GDM1 (cell line): ENCODE results near the gene CAGE1.

Source experiments
- DNase-seq: peaks from one replicate; lab custom pipeline; 2025; lab: John Stamatoyannopoulos, UW

Gene CAGE1

DNA sequence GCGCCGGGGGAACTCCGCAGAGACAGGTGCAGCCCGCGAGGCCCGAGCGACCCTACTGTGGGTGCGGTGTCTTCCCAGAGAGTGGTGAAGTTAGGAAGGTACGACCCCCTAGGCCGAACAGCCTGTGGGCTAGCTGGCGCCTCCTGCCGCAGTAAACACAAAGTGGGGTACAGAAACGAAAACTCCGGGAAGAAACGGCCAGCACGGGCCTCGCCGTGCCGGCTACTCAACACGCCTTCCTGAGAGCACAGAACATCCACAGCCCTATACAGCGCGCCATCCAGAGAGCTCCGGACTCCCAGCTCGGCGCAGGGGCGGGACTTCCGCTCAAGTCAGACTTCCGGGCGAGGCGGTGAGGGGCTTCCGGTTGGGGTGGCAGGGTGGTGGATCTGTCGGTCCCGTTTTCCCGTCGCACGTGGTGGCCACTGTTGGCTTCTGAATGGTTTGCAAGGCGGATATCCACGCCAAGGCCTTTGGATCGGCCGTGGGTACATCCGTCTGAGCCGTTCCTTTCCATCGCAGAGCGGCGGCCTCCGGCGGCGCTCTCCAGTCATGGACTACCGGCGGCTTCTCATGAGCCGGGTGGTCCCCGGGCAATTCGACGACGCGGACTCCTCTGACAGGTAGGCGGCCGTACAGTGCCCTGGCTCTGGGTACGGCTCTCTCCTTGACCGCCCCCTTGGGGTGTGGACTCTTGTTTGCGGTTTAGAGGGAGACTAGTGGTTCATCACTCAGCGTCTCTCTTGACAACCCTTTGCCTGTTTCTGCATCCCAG lies at the start of gene CAGE1, which contains the start of gene RIOK1:
TSS of gene CAGE1 (minus strand) at position 292 of the 775 bp plus-strand sequence. CDS start 2,569 bp downstream, outside the sequence.
TSS of gene RIOK1 (plus strand) at position 358 of the 775 bp plus-strand sequence. CDS start at position 553, 195 bp downstream.
- peak; percentile 93 for DNase-seq

DNA sequence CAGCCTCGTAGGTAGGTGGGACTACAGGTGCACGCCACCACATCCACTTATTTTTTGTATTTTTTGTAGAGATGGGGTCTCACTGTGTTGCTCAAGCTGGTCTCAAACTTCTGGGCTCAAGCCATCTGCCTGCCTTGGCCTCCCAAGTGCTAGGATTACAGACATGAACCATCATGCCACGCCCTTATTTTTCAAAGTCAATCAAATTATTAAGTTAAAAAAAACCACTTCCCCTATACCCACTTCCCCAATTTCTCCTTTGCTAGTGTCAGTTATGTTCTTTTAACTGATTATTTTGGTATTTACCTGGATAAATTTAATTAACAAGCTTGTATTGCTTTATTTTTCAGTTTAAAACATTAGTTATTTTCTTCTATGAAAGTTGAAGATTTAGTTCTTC lies 49.7 kb upstream of the CAGE1 start:
- no peak for DNase-seq

DNA sequence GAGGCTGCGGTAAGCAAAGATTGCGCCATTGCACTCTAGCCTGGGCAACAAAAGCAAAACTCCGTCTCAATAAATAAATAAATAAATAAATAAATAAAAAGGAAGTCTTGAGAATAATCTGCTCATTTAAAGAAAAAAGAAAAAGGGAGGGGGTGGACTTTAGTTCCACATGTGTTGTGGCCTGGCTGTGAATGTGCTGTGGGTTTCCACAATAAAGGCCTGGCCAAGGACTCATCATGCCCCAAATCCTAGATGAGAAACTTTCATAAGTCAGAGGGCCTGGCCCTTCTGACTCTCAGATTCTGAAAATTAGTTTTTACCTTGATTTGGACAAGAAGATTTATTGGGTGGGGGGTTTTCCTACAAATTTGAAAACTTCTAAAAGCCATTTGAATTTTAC lies 48.5 kb upstream of the CAGE1 start:
- no peak for DNase-seq

DNA sequence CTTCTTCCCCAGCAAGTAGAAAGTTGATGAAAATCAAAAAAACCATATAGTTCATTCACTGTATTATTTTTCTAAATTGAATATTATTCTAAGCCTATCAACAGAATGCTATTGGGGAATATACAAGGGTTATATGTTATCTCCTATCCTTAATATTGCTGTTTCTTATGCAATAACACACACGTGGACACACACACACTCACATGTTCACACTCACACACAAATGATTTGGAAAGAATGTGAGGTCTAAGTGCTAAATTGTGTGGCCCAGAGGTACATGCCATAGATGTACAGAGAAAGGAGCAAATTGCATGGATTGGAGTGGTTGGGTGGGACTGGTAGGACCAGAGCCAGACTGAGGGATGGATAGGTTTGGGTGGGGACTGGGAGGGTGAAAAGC lies 45.1 kb upstream of the CAGE1 start:
- no peak for DNase-seq

DNA sequence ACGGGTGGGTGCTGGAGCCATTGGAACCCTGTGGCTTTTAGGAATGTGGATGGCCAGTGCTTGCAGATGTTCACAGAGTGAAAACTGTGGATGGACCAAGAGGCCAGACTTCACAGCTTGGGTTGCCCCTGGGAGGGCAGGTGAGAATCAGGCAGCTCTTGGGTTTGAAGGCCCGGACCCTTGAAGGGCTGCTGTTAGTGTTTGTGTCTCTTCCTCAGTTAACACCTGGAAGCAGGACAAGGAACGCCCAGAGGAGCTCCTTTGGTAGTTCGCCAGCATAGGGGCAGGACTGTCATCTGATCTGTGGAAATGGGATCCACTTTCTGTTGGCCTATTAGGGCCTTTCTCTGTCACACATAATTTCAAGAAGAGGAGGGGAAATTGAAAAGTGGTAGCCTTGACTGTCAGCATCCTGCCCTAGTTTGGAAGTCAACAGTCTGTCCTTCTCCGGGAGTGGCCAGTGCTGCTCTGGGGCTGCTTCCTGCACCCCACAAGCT lies 43.6 kb upstream of the CAGE1 start:
- DNase-seq, result no peak

DNA sequence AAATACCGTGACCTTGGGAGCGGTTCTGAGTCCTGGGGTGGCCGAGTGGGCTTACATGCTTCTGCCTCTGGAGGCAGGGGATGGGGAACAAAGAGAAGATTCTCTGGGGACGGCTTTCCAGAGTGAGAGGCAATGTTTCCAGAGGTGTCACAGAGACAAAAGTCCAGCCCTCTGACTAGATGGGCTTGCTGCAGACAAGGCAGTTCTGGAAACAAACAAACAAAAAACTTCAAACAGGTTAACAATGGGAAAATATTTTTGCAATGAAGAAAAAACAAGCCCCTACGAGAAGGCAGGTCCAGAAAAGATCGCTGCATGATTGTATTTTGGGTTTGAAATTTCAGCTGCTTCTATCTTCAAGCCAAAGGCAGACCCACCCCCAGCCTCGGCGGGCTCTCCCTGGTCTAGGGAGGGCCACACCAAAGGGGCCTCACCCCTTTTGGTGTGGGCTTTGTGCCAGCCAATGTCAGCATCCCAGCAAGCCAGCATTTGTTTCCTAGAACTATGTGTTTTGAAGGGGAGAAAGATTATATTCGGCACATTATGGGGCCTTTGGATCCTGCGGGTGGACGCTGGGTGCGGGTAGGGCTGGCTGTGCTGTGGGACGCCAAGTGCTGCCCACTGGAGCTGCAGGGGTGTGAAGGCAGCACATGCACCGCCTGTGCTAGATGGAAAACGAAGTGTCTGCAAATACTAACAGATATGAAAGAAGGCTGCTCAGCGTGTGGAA lies 43.0 kb upstream of the CAGE1 start:
- no peak for DNase-seq

DNA sequence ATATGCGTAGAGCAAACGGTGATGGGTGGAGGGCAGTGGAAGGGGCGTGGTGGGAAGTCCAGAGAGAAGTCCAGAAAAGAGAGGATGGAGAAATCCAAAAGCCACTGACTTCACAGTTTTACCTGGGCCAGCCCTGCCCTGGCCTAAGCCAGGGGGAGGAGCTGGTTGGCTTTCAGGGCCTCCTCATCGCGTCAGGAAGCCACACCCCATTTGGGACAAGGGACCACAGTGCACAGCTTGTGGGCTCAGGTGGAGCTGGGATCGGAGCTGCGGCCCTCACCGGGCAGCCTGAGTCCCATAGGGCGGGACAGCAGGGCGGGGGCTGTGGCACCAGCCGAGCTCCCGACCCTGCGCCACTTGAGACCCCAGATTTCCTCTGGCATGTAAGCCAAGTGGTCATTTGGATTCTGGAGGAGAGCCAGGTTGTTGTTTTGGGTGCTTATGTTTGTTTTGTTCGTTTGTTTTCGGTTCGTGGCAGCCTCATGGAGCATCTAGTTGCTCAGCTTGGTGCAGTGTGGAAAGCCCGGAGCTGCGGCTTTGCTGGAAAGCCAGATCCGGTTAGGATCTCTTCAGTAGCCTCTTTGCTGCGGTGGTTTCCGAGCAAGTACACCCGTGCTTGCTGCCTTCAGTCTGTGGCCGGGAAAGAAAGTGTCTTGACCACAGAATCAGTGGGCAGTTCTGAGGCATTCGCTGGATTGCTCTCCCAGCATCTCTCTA lies 42.3 kb upstream of the CAGE1 start:
- DNase-seq, result no peak

DNA sequence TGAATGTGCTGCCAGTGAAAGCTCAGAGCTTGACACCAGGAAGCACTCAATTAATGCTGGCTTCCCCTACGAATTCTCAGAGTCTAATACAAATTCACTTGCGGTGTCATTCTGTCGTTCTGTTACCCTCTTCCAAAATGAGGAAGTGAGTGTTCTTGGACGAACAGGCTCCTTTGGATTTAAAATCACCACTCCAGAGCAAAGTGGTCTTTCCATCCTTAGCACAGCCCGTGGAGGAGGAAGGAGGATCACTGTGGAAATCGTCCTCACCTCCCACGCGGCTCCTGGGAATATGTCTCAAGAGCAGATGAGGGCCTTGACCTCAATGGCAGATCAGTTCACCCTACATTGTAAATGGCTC lies 41.8 kb upstream of the CAGE1 start:
- peak; percentile 49 for DNase-seq

DNA sequence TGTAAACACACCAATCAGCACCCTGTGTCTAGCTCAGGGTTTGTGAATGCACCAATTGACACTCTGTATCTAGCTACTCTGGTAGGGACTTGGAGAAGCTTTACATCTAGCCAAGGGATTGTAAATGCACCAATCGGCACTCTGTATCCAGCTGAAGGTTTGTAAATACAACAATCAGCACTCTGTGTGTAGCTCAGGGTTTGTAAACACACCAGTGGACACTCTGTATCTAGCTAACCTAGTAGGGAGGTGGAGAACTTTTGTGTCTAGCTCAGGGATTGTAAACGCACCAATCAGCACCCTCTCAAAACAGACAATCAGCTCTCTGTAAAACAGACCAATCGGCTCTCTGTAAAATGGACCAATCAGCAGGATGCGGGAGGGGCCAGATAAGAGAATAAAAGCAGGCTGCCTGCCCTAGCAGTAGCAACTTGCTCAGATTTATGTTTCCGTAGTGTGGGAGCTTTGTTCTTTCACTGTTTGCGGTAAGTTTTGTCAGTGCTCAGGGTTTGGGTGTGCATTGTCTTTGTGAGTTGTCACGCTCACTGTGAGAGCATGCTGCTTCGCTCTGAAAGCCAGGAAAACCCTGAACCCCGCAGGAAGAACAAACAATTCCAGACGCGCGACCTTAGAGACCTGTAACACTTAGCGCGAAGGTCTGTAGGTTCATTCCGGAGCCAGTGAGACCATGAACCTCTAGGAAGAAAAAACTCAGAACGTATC lies 37.1 kb upstream of the CAGE1 start:
- DNase-seq, result no peak

DNA sequence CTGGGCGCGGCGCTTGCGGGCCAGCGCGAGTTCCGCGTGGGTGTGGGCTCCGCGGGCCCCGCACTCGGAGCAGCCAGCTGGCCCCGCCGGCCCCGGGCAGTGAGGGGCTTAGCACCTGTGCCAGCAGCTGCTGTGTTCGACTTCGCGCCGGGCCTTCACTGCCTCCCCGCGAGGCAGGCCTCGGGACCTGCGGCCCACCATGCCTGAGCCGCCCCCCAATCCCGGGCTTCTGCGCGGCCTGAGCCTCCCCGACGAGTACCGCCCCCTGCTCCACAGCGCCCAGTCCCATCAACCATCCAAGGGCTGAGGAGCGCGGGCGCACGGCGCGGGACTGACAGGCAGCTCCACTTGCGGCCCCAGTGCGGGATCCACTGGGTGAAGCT lies 36.3 kb upstream of the CAGE1 start:
- no peak for DNase-seq

DNA sequence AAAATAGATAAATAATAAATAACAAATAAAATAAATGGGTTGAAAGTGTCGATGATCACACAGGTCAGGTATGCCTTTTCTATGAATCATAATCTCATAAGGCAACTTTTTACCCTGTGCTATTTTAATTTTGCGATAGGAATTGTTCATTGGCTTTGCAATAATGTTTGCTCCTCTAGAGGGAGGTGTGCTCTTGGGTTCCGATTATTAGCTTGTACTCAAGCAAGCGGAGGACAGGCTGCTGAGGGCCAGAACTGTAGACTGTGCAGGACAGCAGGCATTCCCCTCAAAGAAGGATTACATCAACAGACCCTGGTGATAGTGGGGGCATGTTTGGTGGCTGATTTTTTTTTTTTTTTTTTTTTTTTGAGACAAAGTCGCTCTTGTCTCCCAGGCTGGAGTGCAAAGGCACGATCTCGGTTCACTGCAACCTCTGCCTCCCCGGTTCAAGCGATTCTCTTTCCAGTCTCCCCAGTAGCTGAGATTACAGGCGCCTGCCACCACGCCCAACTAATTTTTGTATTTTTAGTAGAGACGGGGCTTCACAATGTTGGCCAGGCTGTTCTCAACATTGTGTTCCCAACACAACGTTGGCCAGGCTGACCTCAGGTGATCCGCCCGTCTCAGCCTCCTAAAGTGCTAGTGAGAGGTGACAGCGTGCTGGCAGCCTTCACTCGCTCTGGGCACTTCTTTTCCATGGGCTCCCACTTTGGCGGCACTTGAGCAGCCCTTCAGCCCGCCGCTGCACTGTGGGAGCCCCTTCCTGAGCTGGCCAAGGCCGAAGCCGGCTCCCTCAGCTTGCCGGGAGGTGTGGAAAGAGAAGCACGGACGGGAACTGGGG lies 35.6 kb upstream of the CAGE1 start:
- peak; percentile 9 for DNase-seq

DNA sequence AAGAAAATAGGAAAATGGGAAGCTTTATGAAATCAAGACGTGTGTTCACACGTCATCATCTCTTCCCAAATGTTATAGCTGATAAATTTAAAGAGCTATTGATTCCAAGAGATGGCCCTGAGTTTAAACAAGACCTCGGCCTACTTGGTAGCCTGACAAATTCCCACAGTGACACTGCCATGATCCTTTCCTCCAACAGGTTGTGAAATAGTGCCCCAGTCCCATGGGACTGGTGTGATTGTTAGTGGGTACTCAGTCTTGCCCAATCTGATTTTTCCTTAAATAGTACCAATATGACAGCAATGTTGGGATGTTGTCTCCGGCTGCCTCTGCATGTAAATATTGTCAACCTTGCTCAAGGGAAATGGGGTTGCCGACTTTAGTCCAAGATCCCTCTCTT lies 34.5 kb upstream of the CAGE1 start:
- DNase-seq, result no peak

DNA sequence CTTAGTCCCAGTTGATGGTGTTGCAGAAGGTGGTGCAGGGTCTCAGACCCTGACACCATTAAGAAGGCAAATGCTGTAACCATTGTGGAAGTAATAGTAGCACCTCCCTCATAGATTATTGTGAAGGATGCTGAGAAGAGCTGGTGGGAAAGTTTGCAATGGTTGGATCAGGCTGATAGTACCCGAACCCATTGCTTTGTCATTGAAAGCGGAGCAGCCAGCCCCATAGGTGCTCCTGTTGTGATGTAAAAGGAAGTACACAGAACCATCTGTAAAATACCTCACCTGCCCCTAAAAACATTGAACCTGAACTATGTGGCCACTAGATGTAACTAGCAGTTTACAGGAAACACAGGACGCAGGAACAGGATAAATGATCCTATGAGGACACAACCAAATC lies 31.5 kb upstream of the CAGE1 start:
- DNase-seq, result no peak

DNA sequence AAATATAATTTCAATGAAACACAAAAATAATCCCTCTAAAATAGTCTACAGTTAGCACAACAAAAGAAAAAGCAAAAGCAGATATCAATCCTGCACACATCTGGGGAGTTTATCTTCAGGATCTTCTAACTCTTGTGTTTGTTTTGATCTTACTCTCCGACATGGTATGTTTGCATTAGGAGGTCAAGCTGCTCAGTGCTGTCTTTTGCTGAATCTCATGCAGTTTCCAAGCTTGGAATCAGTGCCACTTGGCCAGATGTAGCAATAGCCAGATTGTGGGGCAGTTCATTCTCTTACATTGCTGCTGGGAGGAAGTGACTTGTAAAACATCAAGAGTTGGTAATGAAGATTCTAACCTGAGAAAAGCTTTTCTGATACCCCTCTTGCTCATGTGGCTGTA lies 29.5 kb upstream of the CAGE1 start:
- DNase-seq, result no peak

DNA sequence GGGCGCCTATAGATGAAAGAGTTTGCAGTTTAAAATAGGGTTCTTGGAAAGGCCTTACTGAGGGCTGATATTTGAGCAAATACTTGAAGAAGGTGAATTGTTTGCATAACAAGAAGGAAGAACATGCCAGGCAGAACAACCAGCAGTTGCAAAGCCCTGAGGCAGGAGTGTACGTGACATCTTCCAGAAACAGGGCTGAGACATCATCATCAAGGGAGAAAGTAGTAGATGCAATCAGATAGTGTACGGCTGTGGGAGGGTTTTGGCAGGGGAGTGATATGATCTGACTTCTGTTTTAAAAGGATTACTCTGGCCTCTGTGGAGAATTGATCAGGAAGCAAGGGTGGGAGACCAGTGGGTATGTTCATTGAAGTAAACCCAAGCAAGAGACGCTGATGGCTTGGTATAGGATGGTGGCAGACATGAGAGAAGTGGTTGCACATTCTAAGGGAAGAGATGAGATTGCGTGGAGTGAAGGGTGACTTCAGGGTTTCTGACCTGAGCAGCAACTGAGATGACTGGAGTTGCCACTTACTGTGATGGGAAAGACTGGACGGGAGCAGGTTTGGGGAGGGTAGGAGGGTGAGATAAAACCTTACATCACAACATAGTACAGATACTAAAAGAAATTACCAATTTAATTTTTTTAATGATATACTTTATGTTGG lies 28.8 kb upstream of the CAGE1 start:
- no peak for DNase-seq

DNA sequence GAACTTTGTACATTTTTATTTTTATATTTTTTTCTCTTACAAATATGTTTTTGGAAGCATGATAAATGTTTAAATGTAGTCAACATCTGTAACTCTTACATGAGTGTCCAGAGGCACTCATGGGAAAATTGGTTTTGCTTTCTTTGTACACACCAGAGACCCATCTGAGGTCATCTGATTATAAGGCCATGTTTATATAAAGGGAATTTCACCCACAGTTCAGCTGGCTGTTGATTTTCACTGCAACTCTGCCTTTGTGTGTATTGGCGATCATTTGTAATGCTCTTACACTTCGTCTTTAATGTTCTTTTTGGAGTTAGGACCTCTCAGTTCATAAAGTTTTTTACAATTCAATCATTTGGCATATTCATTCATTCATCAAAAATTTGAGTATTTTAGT lies 28.1 kb upstream of the CAGE1 start:
- DNase-seq, result no peak

DNA sequence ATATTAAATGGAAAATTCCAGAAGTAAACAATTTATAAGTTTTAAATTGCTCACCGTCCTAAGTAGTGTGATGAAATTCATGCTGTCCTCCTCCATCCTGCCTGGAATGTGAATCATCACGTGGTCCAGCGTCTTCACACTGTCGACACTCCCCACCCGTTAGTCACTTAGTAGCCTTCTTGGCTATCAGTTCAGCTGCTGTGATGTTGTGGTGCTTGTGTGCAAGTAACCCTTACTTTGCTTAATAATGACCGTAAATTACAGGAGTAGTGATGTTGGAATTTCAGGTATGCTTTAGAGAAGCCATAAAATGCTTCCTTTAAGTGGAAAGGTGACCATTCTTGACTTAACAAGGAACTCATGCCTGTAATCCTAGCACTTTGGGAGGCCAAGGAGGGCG lies 25.3 kb upstream of the CAGE1 start:
- no peak for DNase-seq

DNA sequence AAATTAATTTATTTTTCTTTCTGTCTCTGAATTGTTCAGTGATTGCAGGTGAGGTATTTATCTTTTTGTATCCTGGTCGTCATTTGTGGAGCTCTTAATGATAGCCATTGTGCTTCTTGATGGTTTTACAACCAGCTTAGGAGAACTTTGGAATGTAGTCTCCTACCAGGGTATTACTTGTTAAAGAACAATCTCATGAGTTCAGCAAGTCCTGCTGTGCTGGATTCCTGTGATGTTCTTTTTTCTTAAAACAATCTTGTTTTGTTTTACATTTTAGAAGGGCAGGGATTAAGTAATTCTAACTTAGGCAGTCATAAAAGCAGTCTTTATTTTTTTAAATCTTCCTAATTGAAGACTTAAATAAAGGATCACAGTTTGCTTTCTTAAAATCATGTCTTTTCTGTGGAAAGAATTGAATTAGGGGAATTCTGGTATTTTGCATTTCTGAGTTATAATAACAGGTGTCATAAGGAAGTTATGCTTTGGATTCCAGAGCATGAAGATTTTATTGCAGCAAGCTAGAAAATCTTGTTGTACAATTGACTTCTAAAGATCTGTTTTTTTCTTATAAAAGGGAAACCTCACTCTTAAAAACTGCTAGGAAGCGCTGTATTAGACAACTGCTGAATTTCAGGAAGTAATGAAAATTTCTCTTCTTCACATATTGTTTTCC lies 23.7 kb upstream of the CAGE1 start:
- DNase-seq, result no peak

DNA sequence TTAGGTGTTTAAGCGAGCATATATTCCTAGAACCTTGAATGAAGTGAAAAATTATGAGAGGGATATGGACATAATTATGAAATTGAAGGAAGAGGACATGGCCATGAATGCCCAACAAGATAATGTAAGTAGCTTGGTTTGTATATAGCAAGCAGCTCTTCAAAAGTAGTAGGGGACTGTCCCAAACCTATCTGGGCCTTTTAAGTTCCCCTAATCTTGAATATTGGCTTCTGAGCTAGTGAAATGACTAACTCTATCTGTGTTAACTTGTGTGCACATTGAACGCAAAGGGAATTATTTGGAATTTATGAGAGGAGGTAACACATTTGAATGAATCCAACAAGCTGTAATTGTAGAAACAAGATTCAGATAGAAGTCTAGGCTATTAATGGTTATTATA lies 21.8 kb upstream of the CAGE1 start:
- DNase-seq, result no peak

DNA sequence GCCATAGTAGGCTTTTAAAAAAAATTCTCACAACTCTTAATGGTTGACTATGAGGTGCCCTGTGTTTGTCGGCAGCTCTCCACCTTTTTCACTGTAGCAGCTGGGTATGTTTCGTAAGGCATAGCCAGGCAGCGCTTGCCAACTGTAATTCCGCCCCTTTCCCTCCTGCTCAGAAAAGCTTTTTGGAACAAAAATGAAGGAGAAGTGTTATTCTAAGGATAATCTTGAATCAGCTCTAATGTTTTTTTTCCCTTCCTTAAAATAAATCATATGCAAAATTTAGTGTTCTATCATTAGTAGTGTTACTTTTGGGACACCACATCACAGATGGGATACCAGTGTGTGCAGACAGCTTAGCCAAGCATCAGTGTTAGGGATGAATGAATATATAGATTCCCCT lies 21.3 kb upstream of the CAGE1 start:
- no peak for DNase-seq
